HG02763 (cell line): ENCODE results near the gene ZNF423.

ENCODE experiments used
- ATAC-seq: cut with Tn5 transposase; IDR thresholded peaks from one replicate; pipeline ENCODE4 v1.9.1; 2021; ENCODE audit warnings: mild to moderate bottlenecking, moderate library complexity; ENCODE audit not compliant: unreplicated experiment

The ZNF423 gene

DNA sequence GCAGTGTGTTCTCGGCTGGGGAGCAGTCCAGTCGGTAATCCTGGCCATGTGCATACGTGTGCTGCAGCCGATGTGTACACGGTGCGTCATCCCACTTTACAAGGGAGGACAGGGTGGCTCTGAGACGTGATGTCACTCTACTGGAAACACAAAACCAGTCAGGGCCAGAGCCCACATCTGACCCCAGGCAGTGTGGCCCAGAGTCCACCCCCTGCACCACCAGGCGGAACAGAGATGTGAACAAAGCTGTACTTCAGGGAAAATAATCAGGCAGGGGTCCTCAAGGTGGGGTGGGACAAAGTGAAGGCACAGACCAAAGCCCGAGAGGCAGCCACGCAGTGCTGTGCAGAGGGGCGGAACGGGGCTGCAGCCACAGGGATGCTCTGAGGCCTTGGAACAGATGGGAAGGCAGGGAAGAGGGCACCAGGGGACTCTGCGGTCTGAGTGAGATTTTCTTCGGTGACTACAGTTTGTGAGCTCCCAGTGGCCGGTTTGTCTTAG lies 181.5 kb downstream of the ZNF423 start:
- ATAC-seq = no peak

DNA sequence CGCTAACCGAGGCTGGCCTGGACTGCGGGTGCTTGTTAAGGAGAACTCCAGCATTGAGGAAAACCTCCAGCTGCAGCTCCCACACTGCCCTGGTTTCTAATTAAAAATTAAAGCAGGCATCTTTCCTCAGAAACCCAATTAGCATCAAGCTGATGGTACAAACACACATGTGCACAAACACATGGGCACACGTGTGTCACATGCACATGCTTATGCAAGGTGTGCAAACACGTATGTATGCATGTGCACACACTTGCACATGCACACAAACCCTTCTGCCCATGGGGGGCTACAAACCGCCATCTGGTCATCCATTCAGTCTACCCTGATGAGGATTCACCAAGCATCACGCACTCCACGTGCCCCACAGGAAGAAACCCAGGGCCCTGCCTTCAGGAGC lies 182.5 kb downstream of the ZNF423 start:
- ATAC-seq = no peak

DNA sequence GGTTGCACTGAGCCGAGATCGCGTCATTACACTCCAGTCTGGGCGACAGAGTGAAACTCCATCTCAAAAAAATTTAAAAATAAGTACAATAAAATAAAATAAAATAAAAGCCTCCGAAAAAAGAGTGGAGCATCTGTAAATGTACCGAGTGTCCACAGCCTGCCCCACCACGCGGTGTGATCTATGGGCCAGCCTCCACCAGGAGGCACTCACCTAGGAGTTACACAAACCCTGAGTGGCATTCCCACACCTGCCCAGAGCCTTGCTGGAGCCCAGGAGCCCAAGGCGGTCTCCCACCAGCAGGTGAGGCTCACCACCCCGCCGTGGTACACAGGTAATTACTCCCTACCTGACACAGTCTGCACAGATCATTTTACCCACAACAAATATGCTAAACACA lies 183.2 kb downstream of the ZNF423 start:
- ATAC-seq = no peak

DNA sequence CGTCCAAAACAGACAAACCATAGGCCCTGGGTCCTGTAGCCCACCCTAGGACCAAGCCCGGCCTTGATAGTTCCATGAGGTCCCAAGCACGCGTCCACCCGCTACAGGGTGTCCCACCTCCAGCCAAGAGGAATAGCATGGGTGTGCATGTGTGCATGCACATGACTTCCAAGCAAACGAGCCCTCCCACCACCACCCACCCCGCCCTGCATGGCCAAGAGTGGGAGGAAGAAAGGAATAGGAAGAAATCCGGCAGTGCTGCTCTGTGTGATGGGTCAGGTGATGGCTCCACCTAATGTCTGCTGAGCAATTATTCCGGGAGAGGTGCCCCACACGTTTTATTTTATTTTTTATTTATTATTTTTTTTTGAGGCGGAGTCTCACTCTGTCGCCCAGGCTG lies 184.6 kb downstream of the ZNF423 start:
- no peak for ATAC-seq

DNA sequence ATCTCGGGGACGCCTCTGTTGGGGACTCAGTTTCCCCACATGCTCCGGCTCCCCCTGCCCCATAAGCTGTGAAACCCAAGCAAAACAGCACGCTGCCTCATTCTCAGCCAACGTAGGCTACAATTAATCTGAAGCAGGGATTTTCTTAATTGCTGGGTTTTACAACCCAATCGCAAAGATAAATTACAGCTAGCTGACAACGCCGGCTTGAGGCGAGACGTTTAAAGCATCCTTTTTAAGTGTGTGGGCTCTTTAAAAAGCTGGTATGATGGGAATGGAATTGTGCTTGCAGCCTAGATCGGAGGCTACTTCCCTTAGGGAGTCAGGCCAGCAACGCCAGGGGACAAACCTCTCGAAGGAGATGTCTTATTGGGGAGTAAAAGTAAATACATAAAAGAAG lies 185.3 kb downstream of the ZNF423 start:
- no peak for ATAC-seq

DNA sequence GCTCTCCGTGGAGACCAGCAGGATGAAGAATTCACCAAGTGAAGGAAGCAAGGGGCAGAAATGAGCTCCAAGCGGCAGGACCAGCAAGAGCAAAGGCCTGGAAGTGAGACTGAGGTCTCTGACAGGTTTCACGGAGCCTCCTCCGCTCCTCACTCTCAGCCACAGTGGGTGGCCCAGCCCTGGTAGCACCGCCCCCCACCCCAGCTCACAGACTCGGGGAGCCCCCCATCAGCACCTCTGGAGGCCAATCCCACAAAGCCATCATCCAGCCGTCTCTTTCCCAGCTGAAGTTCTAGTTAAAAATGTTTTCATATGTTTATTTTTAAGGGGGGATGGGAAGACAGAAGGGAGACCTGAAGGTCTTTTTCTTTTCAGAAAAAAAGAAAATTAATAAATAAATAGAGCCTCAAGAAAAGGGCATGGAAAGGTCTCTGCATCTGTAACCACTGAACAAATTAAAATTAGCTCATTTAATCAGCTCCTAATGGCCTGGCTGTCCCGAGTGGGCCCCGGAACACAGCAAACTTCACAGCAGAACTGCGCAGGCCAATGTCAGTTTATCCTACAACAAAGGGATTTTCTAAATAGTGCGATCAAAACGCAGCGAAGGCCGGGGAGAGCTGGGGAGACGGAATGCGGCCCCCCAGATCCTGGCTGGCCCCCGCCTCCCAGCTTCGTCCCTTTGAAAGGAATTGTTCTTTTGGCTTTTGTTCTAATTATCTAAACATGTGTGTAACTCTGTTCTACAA lies 190.3 kb downstream of the ZNF423 start:
- no peak for ATAC-seq

DNA sequence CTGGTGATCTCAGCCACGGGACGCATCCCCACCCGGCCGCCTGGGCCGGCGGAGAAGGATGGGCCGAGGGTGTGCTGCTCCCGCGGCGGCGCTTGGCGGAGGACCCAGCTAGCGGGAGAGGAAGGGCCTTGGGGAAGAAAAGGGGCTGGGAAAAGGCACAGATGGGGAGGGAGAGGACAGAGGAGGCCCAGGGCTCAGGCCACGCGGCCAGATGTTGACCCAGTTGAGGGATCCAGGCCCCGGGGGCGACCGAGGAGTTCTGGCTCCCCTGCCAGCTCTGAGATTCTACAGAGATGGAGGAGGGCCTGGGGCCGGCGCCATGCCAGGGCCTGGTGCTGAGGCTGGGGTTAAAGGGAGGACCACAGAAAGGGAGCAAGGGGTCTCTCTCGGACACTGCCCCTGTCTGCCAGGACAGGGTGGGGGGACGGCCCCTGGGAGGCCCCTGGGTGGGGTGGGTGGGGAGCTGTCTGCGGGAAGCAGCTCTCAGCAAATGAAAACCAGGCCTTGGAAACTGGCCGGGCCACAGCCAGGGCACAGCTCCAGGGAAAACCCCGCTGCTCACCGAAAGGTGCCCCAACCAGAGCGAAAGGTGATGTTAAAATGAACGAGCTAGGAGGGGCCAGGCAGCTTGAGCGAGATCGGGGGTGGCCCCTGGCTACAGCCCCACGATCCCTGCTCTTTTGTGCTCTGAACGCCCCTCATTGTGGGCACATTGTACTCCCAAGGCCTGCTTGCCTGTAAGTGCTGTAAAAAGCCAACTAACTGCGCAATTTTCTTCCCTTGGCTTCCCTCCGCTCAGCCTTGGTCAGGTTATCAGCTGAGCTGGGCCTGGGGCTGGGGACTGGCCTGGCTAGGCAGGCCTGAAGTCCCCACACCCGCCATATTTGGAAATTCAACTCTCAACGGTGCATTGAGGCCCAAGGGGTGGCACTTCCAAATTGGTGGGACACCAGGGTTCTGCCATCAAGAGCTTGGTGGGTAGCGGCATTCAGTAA lies 191.4 kb downstream of the ZNF423 start:
- ATAC-seq = no peak

DNA sequence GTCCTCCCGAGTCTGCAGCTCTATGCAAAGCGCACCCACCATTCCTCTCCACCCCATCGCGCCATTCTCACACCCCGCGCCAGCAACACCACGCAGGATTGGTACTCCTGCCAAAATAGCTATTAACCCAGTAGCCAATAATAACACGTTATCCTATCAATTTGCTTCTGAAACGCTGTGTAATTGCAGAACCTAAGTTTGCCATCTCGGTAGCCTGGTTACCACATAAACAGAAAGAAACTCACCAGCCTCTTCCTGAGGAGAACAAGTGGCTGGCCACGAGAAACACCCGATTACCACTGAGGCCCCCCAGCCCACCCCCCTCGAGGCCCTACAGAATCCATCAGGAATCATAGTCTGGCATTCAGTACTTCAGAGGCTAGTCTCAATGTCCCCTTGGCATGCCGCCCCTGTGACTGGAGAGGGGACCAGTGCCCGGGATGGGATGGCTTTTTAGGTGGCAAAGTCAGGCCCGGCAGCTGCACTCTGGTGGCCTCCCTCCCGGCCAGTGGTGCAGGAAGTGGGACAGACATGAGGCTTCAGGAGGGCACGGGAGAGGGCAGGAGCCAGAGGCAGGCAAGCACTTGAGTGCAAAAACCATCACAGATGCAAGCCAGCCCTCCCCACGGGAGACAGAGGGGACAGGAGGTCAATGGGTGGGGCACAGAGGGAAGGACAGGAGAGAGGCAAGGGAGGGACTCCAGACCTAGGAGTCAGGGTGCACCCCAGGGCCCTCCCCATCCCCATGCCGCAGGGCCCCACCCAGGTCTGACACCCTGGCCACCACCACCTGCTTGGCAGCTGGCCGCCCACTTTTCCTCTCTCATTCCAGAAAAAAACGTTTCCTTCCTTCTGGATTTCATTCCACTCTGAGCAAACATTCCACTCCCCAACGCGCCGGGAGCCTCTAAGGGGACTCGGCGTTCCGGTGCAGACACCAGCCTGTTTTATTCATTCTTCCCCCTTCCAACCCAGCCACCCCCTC lies 192.5 kb downstream of the ZNF423 start:
- no peak for ATAC-seq

DNA sequence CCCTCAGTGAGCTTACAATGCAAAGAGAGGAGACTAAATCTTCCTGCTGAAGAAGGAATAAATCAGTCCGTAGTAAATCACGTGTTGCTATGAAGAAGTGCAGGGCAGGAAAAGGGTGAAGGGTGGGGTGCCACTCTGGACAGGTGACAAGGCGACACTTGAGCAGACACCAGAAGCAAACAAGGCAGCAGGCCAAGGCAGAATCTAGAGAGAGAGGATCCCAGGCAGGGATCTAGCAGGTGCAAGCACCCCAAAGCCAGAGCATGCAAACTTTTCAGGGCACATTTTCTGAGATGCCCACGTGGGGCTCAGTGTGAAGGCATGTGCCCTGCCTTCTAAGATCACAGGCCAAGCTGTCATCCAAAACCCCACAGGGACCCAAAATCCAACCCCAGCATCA lies 193.3 kb downstream of the ZNF423 start:
- ATAC-seq = no peak

DNA sequence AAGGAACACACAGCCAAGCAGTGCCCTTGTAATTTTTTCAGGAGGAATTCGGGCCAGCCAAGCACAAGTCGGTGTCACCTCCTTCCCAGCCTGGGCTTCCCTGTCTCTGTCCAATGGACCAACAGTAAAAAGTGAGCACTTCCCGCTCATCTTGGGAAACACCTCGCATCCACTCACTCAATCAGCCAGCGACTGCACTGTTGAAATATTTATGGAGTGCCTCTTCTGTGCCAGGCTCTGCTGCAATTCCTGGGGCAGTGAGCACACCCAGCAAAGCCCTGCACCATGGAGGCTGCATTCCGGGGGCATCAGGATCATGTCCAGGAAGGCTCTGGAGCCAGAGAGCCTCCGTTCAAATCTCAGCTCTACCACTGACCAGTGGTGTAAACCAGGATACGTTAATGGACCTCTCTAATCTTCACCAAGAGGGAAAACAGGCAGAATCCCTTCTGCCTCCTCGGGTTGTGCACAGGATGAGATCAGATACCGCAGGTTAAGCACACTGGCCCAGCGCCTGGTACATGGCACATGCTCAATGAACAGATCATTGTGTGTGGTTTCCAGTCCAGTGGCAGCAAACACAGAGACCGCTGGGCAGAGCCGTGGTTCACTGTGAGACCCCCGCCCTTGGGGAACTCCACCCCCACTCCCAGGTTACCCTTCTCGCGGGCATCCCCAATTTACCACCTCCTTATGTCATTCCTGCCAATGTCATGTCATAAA lies 194.3 kb downstream of the ZNF423 start:
- ATAC-seq = no peak

DNA sequence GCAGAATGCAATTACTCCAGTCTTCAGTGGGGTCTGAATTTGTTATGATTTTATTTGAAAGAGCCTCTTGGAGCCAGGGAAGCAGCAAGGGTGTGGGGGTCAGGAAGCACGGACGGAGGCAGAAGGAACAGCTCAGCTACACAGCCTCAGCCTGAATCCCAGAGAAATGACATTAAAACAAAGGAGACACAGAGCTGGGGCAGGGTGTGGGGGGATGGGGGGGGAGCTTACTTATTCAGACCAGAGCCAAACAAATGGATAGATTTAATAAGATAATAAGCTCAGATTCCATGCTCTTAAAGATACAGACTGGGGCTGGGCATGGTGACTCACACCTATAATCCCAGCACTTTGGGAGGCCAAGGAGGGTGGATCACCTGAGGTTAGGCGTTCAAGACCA lies 195.3 kb downstream of the ZNF423 start:
- ATAC-seq = no peak

DNA sequence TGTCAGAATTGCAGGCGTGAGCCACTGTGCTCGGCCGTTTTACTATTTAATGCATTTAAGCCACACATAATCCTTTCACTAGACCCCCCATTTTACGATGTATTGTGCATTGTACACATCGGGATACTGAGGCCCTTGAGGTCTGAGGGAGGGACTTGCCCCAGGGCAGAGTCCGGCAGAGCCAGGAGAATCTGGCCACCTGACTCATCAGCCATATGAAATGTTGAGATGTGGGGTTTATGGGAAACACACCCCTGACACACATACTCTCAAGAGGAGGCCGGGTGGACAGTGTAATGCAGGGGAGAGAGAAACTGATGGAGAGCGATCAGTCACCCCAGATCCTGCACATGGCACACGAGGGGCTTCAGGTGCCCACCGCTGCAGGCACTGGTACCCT lies 196.6 kb downstream of the ZNF423 start:
- ATAC-seq = no peak

DNA sequence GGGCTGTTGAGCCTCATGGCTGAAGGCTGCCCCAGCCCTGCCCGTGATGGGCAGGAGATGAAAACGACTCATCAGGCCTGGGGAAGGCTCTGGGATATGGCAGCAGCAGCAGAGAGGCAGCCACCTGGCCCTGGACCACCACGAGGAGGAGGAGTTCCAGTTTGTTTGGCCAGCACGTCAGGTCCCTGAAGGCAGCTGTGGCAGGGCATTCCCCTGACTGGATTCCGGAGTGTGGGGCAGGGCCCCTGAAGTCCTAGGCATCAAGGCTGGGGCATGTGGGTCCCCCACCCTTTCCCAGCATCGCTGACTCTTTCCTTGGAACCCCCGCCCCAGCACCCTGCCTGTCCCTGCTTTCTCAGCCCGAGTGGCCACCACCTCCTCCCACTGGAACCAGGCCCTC lies 197.4 kb downstream of the ZNF423 start:
- ATAC-seq = no peak

DNA sequence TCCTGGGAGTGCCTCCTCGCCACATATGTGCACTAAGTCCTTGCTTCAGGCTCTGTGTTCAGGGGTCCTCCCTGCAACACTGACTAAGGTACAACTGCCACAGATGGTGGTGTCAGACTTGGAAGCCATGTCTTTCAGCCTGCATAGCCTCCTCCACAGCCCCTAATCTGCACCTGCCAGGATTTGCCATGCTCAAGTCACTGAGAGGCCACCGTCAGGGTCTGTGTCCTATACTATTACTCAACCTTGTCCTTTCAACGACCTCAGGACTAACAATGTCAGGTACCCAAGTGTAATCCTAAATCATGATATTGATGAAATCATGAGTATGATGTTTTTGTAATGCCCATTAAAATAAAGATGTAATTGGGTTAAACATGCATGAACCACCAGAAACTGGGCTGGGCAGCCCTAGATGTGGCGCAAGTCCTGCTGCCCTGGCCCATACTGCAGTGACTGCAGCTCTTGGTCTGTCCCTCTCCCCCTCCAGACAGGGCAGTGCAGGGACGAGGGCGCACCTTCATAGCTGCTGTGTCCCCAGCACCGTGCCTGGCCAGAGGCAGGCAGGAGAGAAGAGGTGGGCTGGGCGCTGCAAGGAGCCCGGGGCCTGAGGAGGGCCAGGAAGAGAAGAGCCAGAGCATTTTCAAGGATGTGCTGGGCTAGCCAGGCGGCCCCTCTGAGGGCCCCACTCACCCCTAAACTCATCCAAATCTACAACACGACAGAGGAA lies 198.0 kb downstream of the ZNF423 start:
- no peak for ATAC-seq

DNA sequence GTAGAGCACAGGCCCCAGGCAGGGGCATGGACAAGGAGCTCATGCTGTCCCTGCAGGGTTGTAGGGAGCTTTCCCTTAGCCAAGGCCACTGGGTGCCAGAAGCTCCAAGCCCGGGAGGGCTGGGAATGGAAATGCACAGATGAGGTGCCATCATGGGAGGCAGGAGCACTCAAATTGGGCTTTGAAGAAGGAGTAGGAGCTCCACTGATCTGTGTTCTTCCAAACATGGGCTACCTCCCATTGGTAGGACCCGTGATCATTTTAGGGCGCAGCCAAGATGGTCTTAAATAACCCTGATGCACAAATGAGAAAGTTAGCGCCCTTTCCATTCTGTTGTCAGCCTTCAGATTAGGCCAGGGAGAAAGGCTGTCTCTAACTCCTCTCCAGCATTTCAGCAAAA lies 201.5 kb downstream of the ZNF423 start:
- no peak for ATAC-seq

DNA sequence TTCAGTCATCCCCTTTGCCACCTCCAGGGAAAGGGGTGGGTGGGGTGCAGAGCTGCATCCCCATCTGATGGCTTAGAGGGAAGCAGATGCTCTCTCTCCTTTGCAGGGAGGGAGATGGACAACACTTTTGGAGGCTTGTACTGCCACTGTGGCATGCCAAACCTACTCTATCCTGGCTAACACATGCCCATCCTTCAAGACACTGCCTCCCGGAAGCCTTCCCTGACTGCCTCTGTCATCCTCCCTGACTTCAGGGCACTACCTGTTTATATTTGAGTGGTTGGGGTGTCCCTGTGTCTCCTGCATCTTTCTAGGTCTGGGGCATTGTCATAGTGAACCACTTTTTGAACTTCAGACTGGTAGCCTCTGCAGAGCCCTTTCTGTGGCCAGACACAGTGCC lies 202.3 kb downstream of the ZNF423 start:
- ATAC-seq = no peak

DNA sequence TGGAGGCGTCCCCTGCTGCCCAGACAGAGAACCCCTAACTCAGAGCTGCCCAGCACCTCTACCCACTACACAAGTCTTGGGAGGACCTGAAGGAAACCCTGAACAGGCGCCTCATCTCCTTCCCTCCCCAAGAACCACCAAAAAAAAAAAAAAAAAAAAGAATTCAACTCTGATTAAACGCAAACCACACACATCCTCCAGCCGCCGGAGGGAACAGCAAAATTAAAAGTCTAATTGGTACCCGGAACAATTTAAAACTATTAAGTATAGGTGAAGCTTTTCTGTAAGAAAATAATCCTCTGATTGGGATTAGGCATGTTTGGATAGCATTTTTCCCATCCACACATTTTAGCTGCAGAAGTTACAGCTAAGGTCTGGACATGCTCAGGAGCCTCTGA lies 202.7 kb downstream of the ZNF423 start:
- ATAC-seq = no peak

DNA sequence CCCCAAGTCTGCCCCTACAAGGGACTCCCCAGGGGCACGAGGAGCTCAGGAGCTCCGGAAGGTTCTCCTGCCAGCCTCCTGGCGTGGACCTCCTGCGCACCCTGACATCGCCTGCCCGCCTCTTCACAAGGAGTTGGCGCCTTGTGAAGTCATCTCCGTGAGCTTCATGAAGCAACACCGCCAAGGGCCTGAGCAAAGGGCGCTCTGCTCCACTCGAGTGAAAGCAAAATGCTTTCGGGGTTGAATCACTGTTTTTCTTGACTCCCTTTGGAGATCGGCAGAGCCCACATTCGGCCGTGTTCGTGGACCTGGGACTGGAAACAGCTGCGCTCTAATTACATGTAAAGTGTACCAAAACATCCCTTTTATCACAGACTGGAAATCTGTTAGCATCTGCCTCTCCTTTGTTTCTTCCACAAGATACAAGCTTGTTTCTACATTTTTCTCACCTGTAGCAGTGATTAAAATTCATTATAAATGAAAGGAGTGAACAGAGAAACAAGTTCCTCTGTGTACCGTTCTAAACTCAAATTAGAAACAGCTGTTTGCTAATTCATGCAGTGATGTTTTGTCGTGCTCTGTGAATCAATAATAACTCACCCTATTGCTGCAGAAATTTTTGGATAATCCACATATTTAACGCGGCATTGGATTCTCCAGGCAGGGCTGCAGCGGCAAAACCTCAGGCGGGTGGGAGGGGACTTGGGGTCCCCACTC lies 203.3 kb downstream of the ZNF423 start:
- no peak for ATAC-seq

DNA sequence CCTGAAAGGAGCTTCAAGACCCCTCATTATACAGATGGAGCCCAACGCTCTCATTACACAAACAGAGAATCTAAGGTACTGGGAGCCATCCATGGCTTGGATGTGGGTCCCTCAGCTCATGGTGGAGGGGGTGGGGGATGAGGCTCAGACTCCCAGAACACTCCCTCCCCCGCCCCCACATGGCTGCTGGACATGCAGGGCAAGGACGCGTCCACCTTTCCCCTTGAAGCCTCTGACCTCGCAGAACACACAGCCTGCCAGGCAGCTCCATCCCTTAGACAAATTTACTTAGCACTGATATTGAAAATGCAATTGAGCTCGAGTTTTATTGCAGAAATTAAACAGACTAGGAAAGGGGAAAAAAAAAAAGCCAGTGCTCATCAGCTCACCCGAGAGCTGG lies 203.9 kb downstream of the ZNF423 start:
- ATAC-seq = no peak
